GM19438 (cell line): ENCODE data around the gene LBR.
"Not testable (repeated sequence)": the region's sequence is repeated elsewhere in the genome, so short reads cannot be mapped to it uniquely, and the experiment has no call there.

Source experiments
- ATAC-seq: cut with Tn5 transposase; IDR thresholded peaks from one replicate; pipeline ENCODE4 v1.9.1; 2021; ENCODE audit warnings: low read depth; ENCODE audit not compliant: unreplicated experiment

Gene LBR

DNA sequence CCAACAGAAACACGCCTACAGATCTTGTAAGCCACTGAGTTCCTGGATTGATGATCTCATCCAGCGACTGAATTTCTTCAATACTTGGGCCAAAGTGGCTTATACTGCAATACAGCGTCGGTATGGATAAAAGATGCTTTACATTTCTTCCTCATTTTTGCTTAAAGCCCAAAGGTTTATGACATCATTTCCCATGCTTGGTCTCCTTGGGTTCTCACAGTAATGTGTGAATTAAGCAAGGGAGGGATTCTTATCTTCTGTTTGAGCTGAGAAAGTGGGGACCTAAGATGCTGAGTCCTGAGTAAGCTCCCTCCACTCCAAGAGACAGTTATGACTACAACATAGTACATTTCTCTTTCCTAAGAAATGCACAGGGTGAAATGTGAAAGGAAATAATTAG is 39.5 kb downstream of the LBR start:
- no peak for ATAC-seq

- not testable (repeated sequence) for ATAC-seq
Measured at GRCh38 chr1:225386860-225387259, 41.0 kb downstream of the LBR start.

- ATAC-seq: no peak
Measured at GRCh38 chr1:225380691-225381090, 47.1 kb downstream of the LBR start.

- ATAC-seq: no peak
Measured at GRCh38 chr1:225378880-225379279, 49.0 kb downstream of the LBR start.

DNA sequence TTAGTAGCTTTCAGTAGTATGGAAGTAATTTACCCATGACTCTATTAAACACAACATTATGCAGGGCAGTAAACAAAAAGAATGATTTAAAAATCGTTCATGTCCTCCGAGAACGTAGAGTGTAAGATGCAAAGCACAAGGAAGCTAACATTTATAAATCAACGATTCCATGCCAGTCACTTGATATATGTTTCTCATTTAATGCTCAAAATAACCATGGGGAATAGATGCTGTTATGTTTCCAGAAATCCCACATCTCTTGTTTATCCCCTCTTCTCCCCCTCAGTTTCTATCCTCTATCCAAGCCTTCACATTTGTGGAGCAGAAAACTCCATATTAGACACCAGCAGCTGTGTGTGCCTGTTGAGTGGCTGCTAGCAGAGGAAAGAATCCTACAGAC is 52.8 kb downstream of the LBR start:
- ATAC-seq: no peak

DNA sequence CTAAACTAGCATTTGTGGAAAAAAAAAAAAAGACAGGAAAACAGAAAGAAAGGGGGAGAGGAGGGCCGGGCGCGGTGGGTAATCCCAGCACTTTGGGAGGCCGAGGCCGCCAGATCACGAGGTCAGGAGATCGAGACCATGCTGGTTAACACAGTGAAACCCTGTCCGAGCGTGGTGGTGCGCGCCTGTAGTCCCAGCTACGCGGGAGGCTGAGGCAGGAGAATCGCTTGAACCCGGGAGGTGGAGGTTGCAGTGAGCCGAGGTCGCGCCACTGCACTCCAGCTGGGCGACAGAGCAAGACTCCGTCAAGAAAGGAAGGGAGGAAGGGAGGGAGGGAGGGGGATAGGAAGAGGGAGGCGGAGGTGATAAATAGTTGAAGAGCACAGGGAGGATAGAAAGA is 54.7 kb downstream of the LBR start:
- no peak for ATAC-seq

- no peak for ATAC-seq
Measured at GRCh38 chr1:225371366-225372010, 56.4 kb downstream of the LBR start.

DNA sequence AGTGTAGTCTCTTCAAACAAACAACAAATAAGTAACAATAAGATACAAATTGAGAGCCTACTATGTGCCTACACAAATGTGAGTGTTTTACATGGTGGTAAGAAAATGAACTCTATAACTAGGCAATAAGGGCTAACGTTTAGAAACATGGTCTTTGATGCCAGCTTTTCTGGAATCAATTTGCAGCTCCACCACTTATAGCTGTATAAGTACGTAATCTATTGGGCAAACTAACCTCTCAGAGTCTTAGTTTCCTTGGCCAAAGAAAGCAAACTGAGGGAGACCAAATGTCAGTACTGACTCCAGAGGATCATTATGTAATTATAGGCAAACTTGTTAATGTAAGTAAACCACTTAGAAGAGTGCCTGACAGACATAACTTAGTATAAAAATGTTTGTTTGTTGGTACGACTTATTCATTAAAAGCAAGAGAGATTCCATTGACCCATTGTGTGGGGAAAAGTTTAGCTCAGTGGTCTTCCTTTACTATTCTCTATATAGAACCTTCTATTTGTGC is 59.7 kb downstream of the LBR start:
- no peak for ATAC-seq

DNA sequence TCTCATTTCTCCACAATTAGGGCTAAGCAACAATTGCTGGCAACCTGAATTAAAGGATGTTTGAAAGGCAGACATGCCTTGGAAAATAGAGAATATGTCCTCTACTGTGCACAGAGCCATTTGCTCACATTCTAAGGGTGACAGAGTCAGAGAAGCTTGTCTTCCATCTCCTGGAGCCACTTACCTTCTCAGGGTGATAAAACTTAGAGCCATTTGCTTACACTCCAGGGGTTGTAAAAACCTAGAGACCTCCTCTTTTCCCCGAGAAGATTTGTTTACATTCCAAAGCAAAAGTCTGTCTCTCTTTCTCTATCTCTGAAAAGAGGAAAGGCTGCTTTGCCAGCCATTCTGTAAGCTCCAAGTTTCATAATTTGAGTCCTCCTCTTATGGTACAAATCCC is 61.3 kb downstream of the LBR start:
- ATAC-seq: no peak

- ATAC-seq: no peak
Measured at GRCh38 chr1:225366018-225366417, 61.8 kb downstream of the LBR start.

- no peak for ATAC-seq
Measured at GRCh38 chr1:225364439-225364838, 63.4 kb downstream of the LBR start.

- no peak for ATAC-seq
Measured at GRCh38 chr1:225362805-225363204, 65.0 kb downstream of the LBR start.

GRCh38 chr1:225361176-225361575 is 66.7 kb downstream of the LBR start:
- no peak for ATAC-seq

GRCh38 chr1:225360119-225360518 is 67.7 kb downstream of the LBR start:
- ATAC-seq: no peak

DNA sequence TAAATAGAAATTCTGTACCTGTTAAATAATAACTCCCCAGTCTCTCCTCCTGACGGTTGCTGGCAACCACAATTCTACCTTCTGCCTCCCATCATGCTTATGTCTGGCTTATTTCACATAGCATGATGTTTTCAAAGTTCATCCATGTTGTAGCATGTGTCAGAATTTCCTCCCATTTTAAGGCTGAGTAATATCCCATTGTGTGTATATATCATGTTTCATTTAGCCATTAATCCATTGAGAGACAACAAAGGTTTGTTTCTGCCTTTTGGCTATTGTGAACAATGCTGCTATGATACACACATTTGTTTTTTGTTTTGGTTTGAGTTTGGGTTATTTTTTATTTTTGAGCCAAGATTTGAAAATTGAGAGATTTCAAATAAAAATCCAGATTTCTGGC is 72.0 kb downstream of the LBR start:
- no peak for ATAC-seq

DNA sequence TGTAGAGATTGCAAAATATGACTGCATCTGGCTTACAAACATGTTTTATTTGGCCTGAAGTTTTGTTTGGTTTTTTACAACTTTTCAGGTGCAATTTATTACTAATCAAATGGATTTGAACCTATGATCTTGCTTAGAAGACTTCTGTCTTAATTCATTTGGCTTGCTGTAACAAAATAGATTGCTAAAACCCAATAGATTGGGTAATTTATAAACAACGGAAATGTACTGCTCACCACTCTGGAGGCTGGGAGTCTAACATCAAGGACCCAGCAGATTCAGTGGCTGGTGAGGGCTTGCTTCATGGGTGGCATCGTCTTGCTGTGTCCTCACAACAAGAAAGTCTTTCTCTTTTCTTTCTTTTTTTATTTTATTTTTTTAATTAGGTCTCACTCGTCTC is 72.9 kb downstream of the LBR start:
- ATAC-seq: no peak
